ENCODE results near the gene DNAJC1.
"Not testable (repeated sequence)": the region's sequence is repeated elsewhere in the genome, so short reads cannot be mapped to it uniquely, and the experiment has no call there.

DNAJC1 gene

DNA sequence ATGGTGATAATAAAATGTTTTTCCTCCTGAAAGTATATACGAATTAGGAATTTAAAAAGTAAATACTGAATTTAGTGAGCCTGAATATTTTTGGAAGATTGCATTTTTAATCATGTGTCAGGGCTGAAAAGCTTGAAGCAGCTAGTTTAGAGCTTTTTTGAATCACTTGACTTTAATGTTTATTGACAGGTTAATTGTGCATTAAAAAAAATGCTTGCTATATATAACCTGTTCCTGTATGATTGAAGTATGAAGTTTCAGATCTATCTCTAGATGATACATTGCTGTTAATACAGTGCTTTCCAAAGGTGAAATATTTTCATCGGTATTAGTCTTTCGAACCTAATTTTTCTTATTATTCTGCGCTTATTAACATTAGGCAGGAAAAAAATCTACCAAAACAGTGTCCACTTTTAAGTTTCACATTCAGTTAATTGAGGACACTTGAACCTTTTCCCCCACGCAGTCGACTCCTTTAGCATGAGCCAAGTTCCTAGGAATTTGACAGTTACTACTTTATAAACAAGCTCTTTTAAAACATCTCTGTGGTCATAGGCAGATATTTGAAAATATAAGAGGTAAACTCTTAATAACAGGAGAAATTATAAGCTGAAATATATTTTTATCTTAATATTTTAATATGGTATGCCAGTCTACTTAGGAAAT, 282.4 kb downstream of the DNAJC1 start:
- peak; percentile 88 for DNase-seq

DNA sequence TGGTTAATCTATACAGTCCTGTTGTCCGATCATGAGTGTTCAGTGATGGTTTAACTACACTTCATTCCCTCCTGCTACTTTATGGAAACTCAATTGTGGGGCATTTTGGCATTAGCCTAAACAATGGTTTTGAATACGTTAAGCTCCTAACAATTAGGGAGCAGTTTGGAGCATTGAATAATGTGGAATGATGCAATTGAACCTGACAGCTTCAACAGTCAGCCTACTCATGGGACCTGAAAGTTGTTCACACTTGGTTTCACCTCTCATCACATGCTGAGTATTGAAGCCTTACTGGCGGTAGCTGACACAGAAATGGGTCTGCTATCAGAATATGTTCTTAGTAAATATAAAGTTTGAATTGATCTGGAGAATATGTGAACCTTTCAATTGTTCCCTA, 283.4 kb downstream of the DNAJC1 start:
- DNase-seq = peak; percentile 97

DNA sequence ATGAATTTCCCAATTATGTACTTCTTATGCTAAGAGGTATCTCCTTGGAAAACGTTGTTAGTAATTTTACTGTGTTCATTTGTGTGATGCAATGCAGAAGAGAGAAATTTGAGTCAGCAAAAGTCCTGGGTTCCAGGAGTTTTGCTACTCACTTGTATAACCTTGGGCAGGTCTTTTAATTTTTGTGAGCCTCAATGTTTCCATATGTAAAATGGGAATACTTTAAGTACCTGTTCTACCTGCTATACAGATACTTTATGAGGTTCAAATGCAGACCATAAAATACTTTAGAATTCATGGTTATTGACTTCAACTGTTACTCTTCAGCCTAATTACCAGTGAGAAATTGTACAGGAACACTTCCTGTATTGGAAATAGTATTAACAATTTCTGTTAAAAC, 284.0 kb downstream of the DNAJC1 start:
- peak; percentile 46 for DNase-seq

DNA sequence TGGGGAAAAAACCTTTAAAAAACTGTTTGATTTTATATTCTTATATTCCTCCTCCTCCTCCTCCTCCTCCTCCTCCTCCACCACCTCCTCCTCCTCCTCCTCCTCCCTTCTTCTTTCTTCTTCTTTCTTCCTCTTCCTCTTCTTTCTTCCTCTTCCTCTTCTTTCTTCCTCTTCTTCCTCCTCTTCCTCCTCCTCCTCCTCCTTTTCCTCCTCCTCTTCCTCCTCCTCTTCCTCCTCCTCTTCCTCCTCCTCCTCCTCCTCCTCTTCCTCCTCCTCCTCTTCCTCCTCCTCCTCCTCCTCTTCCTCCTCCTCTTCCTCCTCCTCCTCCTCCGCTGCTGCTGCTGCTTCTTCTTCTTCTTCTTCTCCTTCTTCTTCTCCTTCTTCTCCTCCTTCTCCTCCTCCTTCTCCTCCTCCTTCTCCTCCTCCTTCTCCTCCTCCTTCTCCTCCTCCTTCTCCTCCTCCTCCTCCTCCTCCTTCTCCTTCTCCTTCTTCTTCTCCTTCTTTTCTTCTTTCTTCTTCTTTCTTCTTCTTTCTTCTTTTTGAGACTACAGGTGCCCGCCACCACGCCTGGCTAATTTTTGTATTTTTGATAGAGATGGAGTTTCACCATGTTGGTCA, 286.0 kb downstream of the DNAJC1 start:
- not testable (repeated sequence) for DNase-seq

DNA sequence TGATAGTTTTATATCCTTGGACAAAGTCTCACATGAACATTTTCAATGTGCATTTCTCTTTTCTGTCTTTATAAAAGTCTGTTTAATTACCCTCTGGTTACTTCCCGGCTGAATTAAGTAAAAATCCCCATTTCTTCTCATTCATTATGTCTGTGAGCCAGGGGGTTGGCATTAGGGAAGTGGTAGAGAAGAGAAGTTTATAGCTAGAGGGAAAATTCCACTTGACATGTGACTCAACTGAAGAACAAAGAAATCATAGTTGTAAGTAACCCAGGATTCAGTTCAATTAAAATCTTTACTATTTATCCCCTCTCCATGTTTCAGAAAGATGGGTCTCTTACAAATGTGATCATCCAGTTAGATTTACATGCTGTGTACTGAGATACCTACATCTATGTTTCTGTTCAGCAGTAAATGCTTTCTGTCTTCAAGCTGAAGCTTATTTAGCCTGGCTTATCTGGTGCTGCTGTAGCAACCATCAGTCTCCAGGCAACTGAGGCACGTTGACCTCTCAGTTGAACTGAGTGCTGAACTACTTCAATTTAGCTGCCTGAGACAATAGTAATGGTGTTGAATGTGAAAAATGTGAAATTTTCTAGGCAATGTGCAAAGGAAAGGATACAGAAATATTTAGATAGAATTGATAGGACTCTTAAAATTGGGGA, 287.9 kb downstream of the DNAJC1 start:
- DNase-seq = peak; percentile 36

DNA sequence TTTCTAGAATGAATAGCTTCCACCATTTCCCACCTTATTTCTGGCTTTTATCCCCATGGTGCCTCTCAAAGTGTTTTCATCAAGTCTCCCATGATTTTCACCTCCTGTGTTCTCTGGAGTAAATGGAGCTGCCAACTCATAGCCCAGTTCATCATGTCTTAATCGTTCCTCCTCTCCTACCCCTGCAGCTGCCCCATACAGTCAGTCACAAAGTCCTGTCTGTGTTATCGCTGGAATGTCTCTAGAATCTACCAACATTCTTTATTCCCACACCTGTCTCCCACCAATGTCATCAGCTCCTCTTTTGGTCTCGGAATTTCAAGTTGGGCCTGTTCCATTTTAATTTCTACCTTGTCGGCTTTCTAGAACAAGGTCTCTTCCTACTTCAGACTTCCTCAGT, 290.6 kb downstream of the DNAJC1 start:
- no peak for DNase-seq

DNA sequence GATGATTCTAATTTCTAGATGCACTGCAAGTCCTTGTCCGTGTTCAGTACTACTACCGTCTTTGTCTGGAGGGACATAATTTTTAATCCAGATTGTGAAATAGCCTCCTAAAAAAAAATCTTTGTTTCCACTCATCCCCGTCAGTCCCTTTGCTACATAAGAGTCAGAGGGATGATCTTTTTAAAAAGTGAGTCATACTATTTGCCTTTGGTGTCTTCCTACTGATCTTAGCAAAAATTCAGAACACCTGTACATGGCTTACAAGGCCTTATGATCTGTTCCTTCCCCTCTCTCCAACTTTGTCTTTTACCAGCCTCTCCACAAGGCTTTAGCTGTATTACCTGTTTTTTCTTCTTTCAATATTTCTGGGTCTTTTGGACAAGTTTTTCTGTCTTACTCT, 296.0 kb downstream of the DNAJC1 start:
- no peak for DNase-seq
